ENCODE measurements around the gene ZNF335.
"Not testable (repeated sequence)": the region's sequence is repeated elsewhere in the genome, so short reads cannot be mapped to it uniquely, and the experiment has no call there.

ZNF335 gene

GRCh38 chr20:46004889-46005473, 33.0 kb upstream of the ZNF335 start:
- DNase-seq (ENCODE audit: insufficient read length, low spot score) (no peak), FAIRE-seq (peak; percentile 76)
- TF ChIP-seq SPI1 (IDR thresholded peaks at IDR 0.05; ENCODE audit: low read depth, low read length) (peak; percentile 84), POLR2A (IDR thresholded peaks at IDR 0.05; ENCODE audit: low read depth, low read length) (no peak), PAX5 (IDR thresholded peaks at IDR 0.05; ENCODE audit: insufficient read depth, low read length, severe bottlenecking) (no peak), POLR2AphosphoS5 (IDR thresholded peaks at IDR 0.05; ENCODE audit: low read depth, low read length) (no peak), TAF1 (IDR thresholded peaks at IDR 0.05; ENCODE audit: low read depth, low read length) (no peak), POU2F2 (IDR thresholded peaks at IDR 0.05; ENCODE audit: low read depth, low read length) (no peak)

GRCh38 chr20:46004187-46004586, 32.2 kb upstream of the ZNF335 start:
- no peak for TF ChIP-seq PAX5 (IDR thresholded peaks at IDR 0.05; ENCODE audit: insufficient read depth, low read length, severe bottlenecking)
- TF ChIP-seq POLR2AphosphoS5 (IDR thresholded peaks at IDR 0.05; ENCODE audit: low read depth, low read length): no peak
- no peak for TF ChIP-seq SPI1 (IDR thresholded peaks at IDR 0.05; ENCODE audit: low read depth, low read length)
- no peak for TF ChIP-seq TAF1 (IDR thresholded peaks at IDR 0.05; ENCODE audit: low read depth, low read length)
- TF ChIP-seq POLR2A (IDR thresholded peaks at IDR 0.05; ENCODE audit: low read depth, low read length): no peak
- no peak for TF ChIP-seq POU2F2 (IDR thresholded peaks at IDR 0.05; ENCODE audit: low read depth, low read length)
- no peak for FAIRE-seq
- no peak for DNase-seq (ENCODE audit: insufficient read length, low spot score)

- TF ChIP-seq SPI1 (IDR thresholded peaks at IDR 0.05; ENCODE audit: low read depth, low read length) (no peak), POLR2AphosphoS5 (IDR thresholded peaks at IDR 0.05; ENCODE audit: low read depth, low read length) (no peak), TAF1 (IDR thresholded peaks at IDR 0.05; ENCODE audit: low read depth, low read length) (no peak), POLR2A (IDR thresholded peaks at IDR 0.05; ENCODE audit: low read depth, low read length) (no peak), PAX5 (IDR thresholded peaks at IDR 0.05; ENCODE audit: insufficient read depth, low read length, severe bottlenecking) (no peak), POU2F2 (IDR thresholded peaks at IDR 0.05; ENCODE audit: low read depth, low read length) (no peak)
- FAIRE-seq (no peak), DNase-seq (ENCODE audit: insufficient read length, low spot score) (no peak)
Observed at GRCh38 chr20:46002008-46002407, 30.0 kb upstream of the ZNF335 start.

GRCh38 chr20:46001498-46001897, 29.5 kb upstream of the ZNF335 start:
- TF ChIP-seq POLR2AphosphoS5 (IDR thresholded peaks at IDR 0.05; ENCODE audit: low read depth, low read length): no peak
- no peak for TF ChIP-seq TAF1 (IDR thresholded peaks at IDR 0.05; ENCODE audit: low read depth, low read length)
- TF ChIP-seq POU2F2 (IDR thresholded peaks at IDR 0.05; ENCODE audit: low read depth, low read length): no peak
- no peak for TF ChIP-seq SPI1 (IDR thresholded peaks at IDR 0.05; ENCODE audit: low read depth, low read length)
- DNase-seq (ENCODE audit: insufficient read length, low spot score) (no peak), FAIRE-seq (no peak)

GRCh38 chr20:46000262-46000996, 28.4 kb upstream of the ZNF335 start:
- FAIRE-seq (no peak), DNase-seq (ENCODE audit: insufficient read length, low spot score) (no peak)
- TF ChIP-seq POU2F2 (IDR thresholded peaks at IDR 0.05; ENCODE audit: low read depth, low read length): no peak
- TF ChIP-seq PAX5 (IDR thresholded peaks at IDR 0.05; ENCODE audit: insufficient read depth, low read length, severe bottlenecking): no peak
- TF ChIP-seq POLR2AphosphoS5 (IDR thresholded peaks at IDR 0.05; ENCODE audit: low read depth, low read length): no peak
- TF ChIP-seq SPI1 (IDR thresholded peaks at IDR 0.05; ENCODE audit: low read depth, low read length): no peak
- no peak for TF ChIP-seq TAF1 (IDR thresholded peaks at IDR 0.05; ENCODE audit: low read depth, low read length)
- no peak for TF ChIP-seq POLR2A (IDR thresholded peaks at IDR 0.05; ENCODE audit: low read depth, low read length)

- FAIRE-seq (no peak), DNase-seq (ENCODE audit: insufficient read length, low spot score) (no peak)
- TF ChIP-seq POLR2A (IDR thresholded peaks at IDR 0.05; ENCODE audit: low read depth, low read length) (no peak), POU2F2 (IDR thresholded peaks at IDR 0.05; ENCODE audit: low read depth, low read length) (no peak), TAF1 (IDR thresholded peaks at IDR 0.05; ENCODE audit: low read depth, low read length) (no peak), PAX5 (IDR thresholded peaks at IDR 0.05; ENCODE audit: insufficient read depth, low read length, severe bottlenecking) (no peak), SPI1 (IDR thresholded peaks at IDR 0.05; ENCODE audit: low read depth, low read length) (no peak), POLR2AphosphoS5 (IDR thresholded peaks at IDR 0.05; ENCODE audit: low read depth, low read length) (no peak)
Observed at GRCh38 chr20:45999557-46000261, 27.7 kb upstream of the ZNF335 start.

- no peak for DNase-seq (ENCODE audit: insufficient read length, low spot score)
- TF ChIP-seq POU2F2 (IDR thresholded peaks at IDR 0.05; ENCODE audit: low read depth, low read length) (no peak), SPI1 (IDR thresholded peaks at IDR 0.05; ENCODE audit: low read depth, low read length) (peak; percentile 54)
- FAIRE-seq: peak; percentile 84
Observed at GRCh38 chr20:45998761-45999160, 26.8 kb upstream of the ZNF335 start.

- FAIRE-seq (no peak), DNase-seq (ENCODE audit: insufficient read length, low spot score) (no peak)
- no peak for TF ChIP-seq POLR2AphosphoS5 (IDR thresholded peaks at IDR 0.05; ENCODE audit: low read depth, low read length)
- TF ChIP-seq TAF1 (IDR thresholded peaks at IDR 0.05; ENCODE audit: low read depth, low read length): no peak
- no peak for TF ChIP-seq SPI1 (IDR thresholded peaks at IDR 0.05; ENCODE audit: low read depth, low read length)
- TF ChIP-seq POU2F2 (IDR thresholded peaks at IDR 0.05; ENCODE audit: low read depth, low read length): no peak
- TF ChIP-seq POLR2A (IDR thresholded peaks at IDR 0.05; ENCODE audit: low read depth, low read length): no peak
- TF ChIP-seq PAX5 (IDR thresholded peaks at IDR 0.05; ENCODE audit: insufficient read depth, low read length, severe bottlenecking): no peak
Observed at GRCh38 chr20:45998337-45998736, 26.3 kb upstream of the ZNF335 start.

- DNase-seq (ENCODE audit: insufficient read length, low spot score): no peak
- FAIRE-seq: no peak
- TF ChIP-seq PAX5 (IDR thresholded peaks at IDR 0.05; ENCODE audit: insufficient read depth, low read length, severe bottlenecking) (no peak), TAF1 (IDR thresholded peaks at IDR 0.05; ENCODE audit: low read depth, low read length) (no peak), POLR2AphosphoS5 (IDR thresholded peaks at IDR 0.05; ENCODE audit: low read depth, low read length) (no peak), POU2F2 (IDR thresholded peaks at IDR 0.05; ENCODE audit: low read depth, low read length) (no peak), POLR2A (IDR thresholded peaks at IDR 0.05; ENCODE audit: low read depth, low read length) (no peak), SPI1 (IDR thresholded peaks at IDR 0.05; ENCODE audit: low read depth, low read length) (no peak)
Observed at GRCh38 chr20:45997187-45997586, 25.2 kb upstream of the ZNF335 start.

GRCh38 chr20:45995495-45996097, 23.6 kb upstream of the ZNF335 start:
- not testable (repeated sequence) for FAIRE-seq; DNase-seq (ENCODE audit: insufficient read length, low spot score)
